Measurements from ENCODE around the gene SRI. TPM values are rescaled to one million over a fixed set of nuclear protein-coding genes. Genes with fewer than 3 reads are reported as not detected.

Gene SRI
- total RNA-seq, 2 experiments from 2014 or later: 169 TPM

- CTCF ChIA-PET: interaction anchor here (0.7 kb wide), 1 partner anchor 11 kb away, joined by 3 read pairs; no protein-coding TSS in a partner anchor
- POLR2A ChIA-PET: interaction anchor here (0.9 kb wide), 1 partner anchor 13 kb away, joined by 3 read pairs; no protein-coding TSS in a partner anchor
- Mint-ChIP-seq H3K4me3 (peak overlapping the region; percentile 86), H3K36me3 (ENCODE audit: low read depth) (peaks cover 27% of the 10 kb centered on the region), H3K27me3 (no peaks in the 10 kb centered on the region), H3K9me3 (no peaks in the 10 kb centered on the region), H3K27ac (peak overlapping the region; percentile 93), H3K4me1 (ENCODE audit: low read depth) (peaks cover 30% of the 10 kb centered on the region)
- TF ChIP-seq, protein P1, sequence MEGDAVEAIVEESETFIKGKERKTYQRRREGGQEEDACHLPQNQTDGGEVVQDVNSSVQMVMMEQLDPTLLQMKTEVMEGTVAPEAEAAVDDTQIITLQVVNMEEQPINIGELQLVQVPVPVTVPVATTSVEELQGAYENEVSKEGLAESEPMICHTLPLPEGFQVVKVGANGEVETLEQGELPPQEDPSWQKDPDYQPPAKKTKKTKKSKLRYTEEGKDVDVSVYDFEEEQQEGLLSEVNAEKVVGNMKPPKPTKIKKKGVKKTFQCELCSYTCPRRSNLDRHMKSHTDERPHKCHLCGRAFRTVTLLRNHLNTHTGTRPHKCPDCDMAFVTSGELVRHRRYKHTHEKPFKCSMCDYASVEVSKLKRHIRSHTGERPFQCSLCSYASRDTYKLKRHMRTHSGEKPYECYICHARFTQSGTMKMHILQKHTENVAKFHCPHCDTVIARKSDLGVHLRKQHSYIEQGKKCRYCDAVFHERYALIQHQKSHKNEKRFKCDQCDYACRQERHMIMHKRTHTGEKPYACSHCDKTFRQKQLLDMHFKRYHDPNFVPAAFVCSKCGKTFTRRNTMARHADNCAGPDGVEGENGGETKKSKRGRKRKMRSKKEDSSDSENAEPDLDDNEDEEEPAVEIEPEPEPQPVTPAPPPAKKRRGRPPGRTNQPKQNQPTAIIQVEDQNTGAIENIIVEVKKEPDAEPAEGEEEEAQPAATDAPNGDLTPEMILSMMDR (IDR thresholded peaks at IDR 0.05): no peak
- intact Hi-C loops (cut with micrococcal nuclease): loop anchor here (5.0 kb wide), 1 partner anchor 341 kb away; the partner anchor contains the start of genes DBF4 and SLC25A40
- DNase-seq: no peak
- ATAC-seq: no peak
These were observed 1.5 kb downstream of the SRI start for GRCh38 chr7:88218429-88218745.

- H3K27ac Mint-ChIP-seq: peak overlapping the region; percentile 93
- H3K36me3 Mint-ChIP-seq (ENCODE audit: low read depth): peaks cover 29% of the 10 kb centered on the region
- intact Hi-C loops (cut with micrococcal nuclease): loop anchor here (5.0 kb wide), 1 partner anchor 341 kb away; the partner anchor contains the start of genes DBF4 and SLC25A40
- ATAC-seq (peak; percentile 5), DNase-seq (peak; percentile 26)
- H3K27me3 Mint-ChIP-seq: no peaks in the 10 kb centered on the region
- ChIA-PET POLR2A (interaction anchor here (0.9 kb wide), 1 partner anchor 13 kb away, joined by 3 read pairs; no protein-coding TSS in a partner anchor), CTCF (interaction anchor here (0.7 kb wide), 1 partner anchor 10 kb away, joined by 3 read pairs; no protein-coding TSS in a partner anchor)
- peak overlapping the region; percentile 86 for H3K4me3 Mint-ChIP-seq
- H3K4me1 Mint-ChIP-seq (ENCODE audit: low read depth): peaks cover 30% of the 10 kb centered on the region
- H3K9me3 Mint-ChIP-seq: no peaks in the 10 kb centered on the region
- TF ChIP-seq, protein P1 (IDR thresholded peaks at IDR 0.05): no peak
These were observed 2.0 kb downstream of the SRI start for GRCh38 chr7:88217675-88218428.

DNA sequence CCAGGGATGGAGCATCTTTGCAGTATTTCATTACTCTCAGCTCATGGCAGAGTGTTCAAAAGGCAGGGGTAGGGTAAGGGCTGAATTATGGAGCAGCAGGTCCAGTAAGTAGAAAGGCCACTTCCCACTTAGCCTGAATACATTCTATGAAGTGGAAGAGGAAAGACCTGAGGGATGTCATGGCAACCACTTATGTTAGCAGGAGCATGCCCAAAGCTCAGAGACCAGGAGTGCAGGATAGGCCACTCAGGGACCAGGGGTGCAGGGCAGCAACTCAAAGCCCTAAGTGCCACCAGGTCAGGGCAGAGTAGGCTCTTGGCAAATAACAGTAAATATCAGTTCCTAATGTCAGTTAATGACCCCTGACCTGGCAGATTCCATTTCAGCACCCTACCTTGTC, 3.6 kb downstream of the SRI start:
- Mint-ChIP-seq H3K36me3 (ENCODE audit: low read depth) (peaks cover 31% of the 10 kb centered on the region), H3K4me3 (no peak overlapping the region), H3K4me1 (ENCODE audit: low read depth) (peaks cover 30% of the 10 kb centered on the region), H3K9me3 (no peaks in the 10 kb centered on the region), H3K27me3 (no peaks in the 10 kb centered on the region), H3K27ac (peak overlapping the region; percentile 32)
- DNase-seq: no peak
- TF ChIP-seq, protein P1 (IDR thresholded peaks at IDR 0.05): no peak
- ATAC-seq: no peak
- POLR2A ChIA-PET: no interaction called here
- intact Hi-C loops (cut with micrococcal nuclease): loop anchor here (5.0 kb wide), 1 partner anchor 339 kb away; the partner anchor contains the start of genes DBF4 and SLC25A40
- CTCF ChIA-PET: interaction anchor here (1.1 kb wide), 1 partner anchor 129 kb away, joined by 3 read pairs; no protein-coding TSS in a partner anchor

GRCh38 chr7:88215295-88215694, 4.5 kb downstream of the SRI start:
- H3K4me1 Mint-ChIP-seq (ENCODE audit: low read depth): peaks cover 25% of the 10 kb centered on the region
- no peak overlapping the region for H3K4me3 Mint-ChIP-seq
- H3K27me3 Mint-ChIP-seq: no peaks in the 10 kb centered on the region
- no peaks in the 10 kb centered on the region for H3K9me3 Mint-ChIP-seq
- H3K36me3 Mint-ChIP-seq (ENCODE audit: low read depth): peaks cover 34% of the 10 kb centered on the region
- POLR2A ChIA-PET: no interaction called here
- TF ChIP-seq, protein P1 (IDR thresholded peaks at IDR 0.05): no peak
- CTCF ChIA-PET: no interaction called here
- intact Hi-C loops (cut with micrococcal nuclease): loop anchor here (5.0 kb wide), 1 partner anchor 338 kb away; the partner anchor contains the start of genes DBF4 and SLC25A40
- no peak for ATAC-seq
- H3K27ac Mint-ChIP-seq: no peak overlapping the region
- DNase-seq: no peak

- no peaks in the 10 kb centered on the region for H3K9me3 Mint-ChIP-seq
- ATAC-seq (no peak), DNase-seq (no peak)
- ChIA-PET POLR2A (interaction anchor here (1.8 kb wide), 1 partner anchor 12 kb away, joined by 5 read pairs; no protein-coding TSS in a partner anchor), CTCF (no interaction called here)
- peaks cover 25% of the 10 kb centered on the region for H3K4me1 Mint-ChIP-seq (ENCODE audit: low read depth)
- H3K27ac Mint-ChIP-seq: peak overlapping the region; percentile 62
- peaks cover 42% of the 10 kb centered on the region for H3K36me3 Mint-ChIP-seq (ENCODE audit: low read depth)
- intact Hi-C loops (cut with micrococcal nuclease): no loop called here
- TF ChIP-seq, protein P1 (IDR thresholded peaks at IDR 0.05): no peak
- H3K27me3 Mint-ChIP-seq: no peaks in the 10 kb centered on the region
- no peak overlapping the region for H3K4me3 Mint-ChIP-seq
These were observed 5.4 kb downstream of the SRI start for GRCh38 chr7:88214456-88214855.
